ENCODE results near the gene HNF4A.

The HNF4A gene

GRCh38 chr20:44394452-44394701 lies 38.9 kb downstream of the HNF4A start:
- no peak overlapping the region for H3K23ac ChIP-seq (ENCODE audit: low read length)
- WGBS (ENCODE audit: extremely low coverage, insufficient coverage, low lambda C conversion rate): no CpG with 5 or more reads among the region's 2 CpGs
- H3K4ac ChIP-seq (ENCODE audit: low read depth, low read length): no peak overlapping the region
- no peak overlapping the region for H3K18ac ChIP-seq (ENCODE audit: low read length)
- H3K4me2 ChIP-seq (ENCODE audit: low read length): no peak overlapping the region
- no peak overlapping the region for H3K4me3 ChIP-seq (ENCODE audit: low read length)
- H4K8ac ChIP-seq (ENCODE audit: low read depth, low read length): no peak overlapping the region
- H3K79me1 ChIP-seq (ENCODE audit: low read length): no peaks in the 10 kb centered on the region
- H3K9ac ChIP-seq (ENCODE audit: low read length): no peak overlapping the region
- H2AK5ac ChIP-seq (ENCODE audit: low read length): no peak overlapping the region
- no peak for DNase-seq
- H3K79me2 ChIP-seq (ENCODE audit: control insufficient read depth, insufficient read depth, low read length): no peaks in the 10 kb centered on the region
- no peaks in the 10 kb centered on the region for H3K27me3 ChIP-seq (ENCODE audit: insufficient read depth, low read length, poor library complexity)
- H2BK5ac ChIP-seq (ENCODE audit: low read length): no peak overlapping the region
- no peak overlapping the region for H3K56ac ChIP-seq (ENCODE audit: low read length)
- H2BK15ac ChIP-seq (replicated peaks; ENCODE audit: low read depth): no peak overlapping the region
- H3K27ac ChIP-seq (ENCODE audit: low read depth, low read length): no peak overlapping the region
- H2BK120ac ChIP-seq (ENCODE audit: low read depth, low read length): no peak overlapping the region
- no peaks in the 10 kb centered on the region for H3K36me3 ChIP-seq (ENCODE audit: control insufficient read depth, insufficient read depth, low read length)
- no peak overlapping the region for H4K5ac ChIP-seq (ENCODE audit: low read length)
- no peaks in the 10 kb centered on the region for H3K4me1 ChIP-seq (ENCODE audit: control insufficient read depth, low read depth, low read length)

- Histone ChIP-seq H3K56ac (ENCODE audit: low read length) (no peak overlapping the region), H3K4me3 (ENCODE audit: low read length) (no peak overlapping the region), H3K27ac (ENCODE audit: low read depth, low read length) (no peak overlapping the region), H4K8ac (ENCODE audit: low read depth, low read length) (no peak overlapping the region), H3K4me1 (ENCODE audit: control insufficient read depth, low read depth, low read length) (no peaks in the 10 kb centered on the region), H2AK5ac (ENCODE audit: low read length) (no peak overlapping the region), H3K23ac (ENCODE audit: low read length) (no peak overlapping the region), H3K9ac (ENCODE audit: low read length) (no peak overlapping the region), H3K18ac (ENCODE audit: low read length) (no peak overlapping the region), H2BK120ac (ENCODE audit: low read depth, low read length) (no peak overlapping the region), H3K79me1 (ENCODE audit: low read length) (no peaks in the 10 kb centered on the region), H3K4me2 (ENCODE audit: low read length) (no peak overlapping the region), H2BK5ac (ENCODE audit: low read length) (no peak overlapping the region), H2BK15ac (replicated peaks; ENCODE audit: low read depth) (no peak overlapping the region), H3K36me3 (ENCODE audit: control insufficient read depth, insufficient read depth, low read length) (no peaks in the 10 kb centered on the region), H3K79me2 (ENCODE audit: control insufficient read depth, insufficient read depth, low read length) (no peaks in the 10 kb centered on the region), H3K4ac (ENCODE audit: low read depth, low read length) (no peak overlapping the region), H3K27me3 (ENCODE audit: insufficient read depth, low read length, poor library complexity) (no peaks in the 10 kb centered on the region), H4K5ac (ENCODE audit: low read length) (no peak overlapping the region)
- WGBS (ENCODE audit: extremely low coverage, insufficient coverage, low lambda C conversion rate): no CpG with 5 or more reads among the region's 15 CpGs
- DNase-seq: no peak
Measured at GRCh38 chr20:44394702-44395460, 39.4 kb downstream of the HNF4A start.

GRCh38 chr20:44395461-44396340 lies 40.2 kb downstream of the HNF4A start:
- Histone ChIP-seq H3K23ac (ENCODE audit: low read length) (no peak overlapping the region), H3K4me1 (ENCODE audit: control insufficient read depth, low read depth, low read length) (no peaks in the 10 kb centered on the region), H3K79me1 (ENCODE audit: low read length) (no peaks in the 10 kb centered on the region), H3K18ac (ENCODE audit: low read length) (no peak overlapping the region), H4K8ac (ENCODE audit: low read depth, low read length) (no peak overlapping the region), H3K9ac (ENCODE audit: low read length) (no peak overlapping the region), H3K79me2 (ENCODE audit: control insufficient read depth, insufficient read depth, low read length) (no peaks in the 10 kb centered on the region), H3K36me3 (ENCODE audit: control insufficient read depth, insufficient read depth, low read length) (no peaks in the 10 kb centered on the region), H3K27ac (ENCODE audit: low read depth, low read length) (no peak overlapping the region), H2BK5ac (ENCODE audit: low read length) (no peak overlapping the region), H3K4me2 (ENCODE audit: low read length) (no peak overlapping the region), H2BK120ac (ENCODE audit: low read depth, low read length) (no peak overlapping the region), H2BK15ac (replicated peaks; ENCODE audit: low read depth) (no peak overlapping the region), H3K4me3 (ENCODE audit: low read length) (no peak overlapping the region), H4K5ac (ENCODE audit: low read length) (no peak overlapping the region), H2AK5ac (ENCODE audit: low read length) (no peak overlapping the region), H3K4ac (ENCODE audit: low read depth, low read length) (no peak overlapping the region), H3K56ac (ENCODE audit: low read length) (no peak overlapping the region), H3K27me3 (ENCODE audit: insufficient read depth, low read length, poor library complexity) (no peaks in the 10 kb centered on the region)
- no CpG with 5 or more reads among the region's 11 CpGs for WGBS (ENCODE audit: extremely low coverage, insufficient coverage, low lambda C conversion rate)
- DNase-seq: no peak

GRCh38 chr20:44396369-44397130 lies 41.1 kb downstream of the HNF4A start:
- Histone ChIP-seq H3K4me2 (ENCODE audit: low read length) (no peak overlapping the region), H2BK120ac (ENCODE audit: low read depth, low read length) (no peak overlapping the region), H2BK5ac (ENCODE audit: low read length) (no peak overlapping the region), H3K79me1 (ENCODE audit: low read length) (no peaks in the 10 kb centered on the region), H3K18ac (ENCODE audit: low read length) (no peak overlapping the region), H3K56ac (ENCODE audit: low read length) (no peak overlapping the region), H3K9ac (ENCODE audit: low read length) (no peak overlapping the region), H2BK15ac (replicated peaks; ENCODE audit: low read depth) (no peak overlapping the region), H3K79me2 (ENCODE audit: control insufficient read depth, insufficient read depth, low read length) (no peaks in the 10 kb centered on the region), H4K8ac (ENCODE audit: low read depth, low read length) (no peak overlapping the region), H3K4ac (ENCODE audit: low read depth, low read length) (no peak overlapping the region), H4K5ac (ENCODE audit: low read length) (no peak overlapping the region), H3K4me1 (ENCODE audit: control insufficient read depth, low read depth, low read length) (no peaks in the 10 kb centered on the region), H3K4me3 (ENCODE audit: low read length) (no peak overlapping the region), H3K27ac (ENCODE audit: low read depth, low read length) (no peak overlapping the region), H3K27me3 (ENCODE audit: insufficient read depth, low read length, poor library complexity) (no peaks in the 10 kb centered on the region), H3K36me3 (ENCODE audit: control insufficient read depth, insufficient read depth, low read length) (no peaks in the 10 kb centered on the region), H3K23ac (ENCODE audit: low read length) (no peak overlapping the region), H2AK5ac (ENCODE audit: low read length) (no peak overlapping the region)
- no peak for DNase-seq
- no CpG with 5 or more reads among the region's 8 CpGs for whole genome bisulfite sequencing (ENCODE audit: extremely low coverage, insufficient coverage, low lambda C conversion rate)

- WGBS (ENCODE audit: extremely low coverage, insufficient coverage, low lambda C conversion rate): no CpG with 5 or more reads among the region's 2 CpGs
Measured at GRCh38 chr20:44398335-44398734, 42.8 kb downstream of the HNF4A start.

More at GRCh38 chr20:44398335-44398734, 42.8 kb downstream of the HNF4A start:
- no peaks in the 10 kb centered on the region for H3K36me3 ChIP-seq (ENCODE audit: control insufficient read depth, insufficient read depth, low read length)
- no peak overlapping the region for H4K8ac ChIP-seq (ENCODE audit: low read depth, low read length)
- no peak overlapping the region for H2BK5ac ChIP-seq (ENCODE audit: low read length)
- H3K4me3 ChIP-seq (ENCODE audit: low read length): no peak overlapping the region
- H3K56ac ChIP-seq (ENCODE audit: low read length): no peak overlapping the region
- no peaks in the 10 kb centered on the region for H3K79me2 ChIP-seq (ENCODE audit: control insufficient read depth, insufficient read depth, low read length)
- H3K4ac ChIP-seq (ENCODE audit: low read depth, low read length): no peak overlapping the region
- no peak overlapping the region for H3K27ac ChIP-seq (ENCODE audit: low read depth, low read length)
- no peaks in the 10 kb centered on the region for H3K27me3 ChIP-seq (ENCODE audit: insufficient read depth, low read length, poor library complexity)
- H3K9ac ChIP-seq (ENCODE audit: low read length): no peak overlapping the region
- no peak overlapping the region for H2BK120ac ChIP-seq (ENCODE audit: low read depth, low read length)
- no peak overlapping the region for H3K18ac ChIP-seq (ENCODE audit: low read length)
- no peak overlapping the region for H2AK5ac ChIP-seq (ENCODE audit: low read length)
- no peak overlapping the region for H3K4me2 ChIP-seq (ENCODE audit: low read length)
- no peak overlapping the region for H4K5ac ChIP-seq (ENCODE audit: low read length)
- DNase-seq: no peak
- H3K4me1 ChIP-seq (ENCODE audit: control insufficient read depth, low read depth, low read length): no peaks in the 10 kb centered on the region
- no peak overlapping the region for H3K23ac ChIP-seq (ENCODE audit: low read length)
- no peaks in the 10 kb centered on the region for H3K79me1 ChIP-seq (ENCODE audit: low read length)
- H2BK15ac ChIP-seq (replicated peaks; ENCODE audit: low read depth): no peak overlapping the region
